Neural cell (in vitro differentiated cells): ENCODE results near the gene TOX2. TPM values are rescaled to one million over a fixed set of nuclear protein-coding genes. Genes with fewer than 3 reads are reported as not detected.

Source experiments
- H2AFZ ChIP-seq: fragments of 200-600, 300-800 bp; sonication (generic), shearing (Covaris generic); 2 replicates; pipeline ENCODE4 v1.6.0; 2014; ENCODE audit warnings: low read depth, mild to moderate bottlenecking, antibody characterized with exemption, low read length, moderate library complexity
- H3F3A ChIP-seq: fragments of 200-600 bp; shearing (Covaris generic); 2 replicates; pipeline ENCODE4 v1.6.1; 2016; ENCODE audit warnings: mild to moderate bottlenecking, moderate library complexity, mixed read lengths, antibody characterized with exemption, low read length; ENCODE audit not compliant: insufficient read depth, poor library complexity, severe bottlenecking
- H3K27ac ChIP-seq: fragments of 200-600, 300-800 bp; sonication (generic), shearing (Covaris generic); 2 replicates; pipeline ENCODE4 v1.5.1; 2014; ENCODE audit warnings: mild to moderate bottlenecking, low read length, moderate library complexity
- H3K27me3 ChIP-seq: fragments of 300-800, 200-600 bp; sonication (generic), shearing (Covaris generic); 2 replicates; pipeline ENCODE4 v1.6.0; 2014; ENCODE audit warnings: mild to moderate bottlenecking, low read depth, low read length, moderate library complexity; ENCODE audit not compliant: insufficient read depth
- H3K36me3 ChIP-seq: fragments of 300-800, 200-600 bp; sonication (generic), shearing (Covaris generic); 2 replicates; pipeline ENCODE4 v1.5.1; 2014; ENCODE audit warnings: mild to moderate bottlenecking, antibody characterized with exemption, low read length, moderate library complexity; ENCODE audit not compliant: insufficient read depth
- H3K4me2 ChIP-seq: fragments of 300-800, 200-600 bp; sonication (generic), shearing (Covaris generic); 2 replicates; pipeline ENCODE4 v1.6.0; 2014; ENCODE audit warnings: mild to moderate bottlenecking, low read length
- H3K4me3 ChIP-seq: fragments of 300-800, 200-600 bp; sonication (generic), shearing (Covaris generic); 2 replicates; pipeline ENCODE4 v1.5.1; 2014; ENCODE audit warnings: mild to moderate bottlenecking, low read length, moderate library complexity
- H3K79me2 ChIP-seq: fragments of 200-600 bp; shearing (Covaris generic); replicated peaks from 2 replicates; pipeline ENCODE4 v1.6.0; 2014; ENCODE audit warnings: mild to moderate bottlenecking, low read length, moderate library complexity; ENCODE audit not compliant: insufficient read depth
- H3K9ac ChIP-seq: fragments of 300-800, 200-600 bp; sonication (generic), shearing (Covaris generic); 2 replicates; pipeline ENCODE4 v1.6.1; 2016; ENCODE audit warnings: mild to moderate bottlenecking, low read length, mixed read lengths
- H3K9me2 ChIP-seq: fragments of 200-600 bp; shearing (Covaris generic); 2 replicates; pipeline ENCODE4 v1.6.1; 2016; ENCODE audit warnings: mild to moderate bottlenecking, low read length, mixed read lengths; ENCODE audit not compliant: insufficient read depth
- H3K9me3 ChIP-seq: fragments of 200-600, 300-800 bp; sonication (generic), shearing (Covaris generic); 2 replicates; pipeline ENCODE4 v1.6.1; 2016; ENCODE audit warnings: mild to moderate bottlenecking, mixed run types, low read length, moderate library complexity, mixed read lengths
- H4K20me1 ChIP-seq: fragments of 200-600 bp; shearing (Covaris generic); 2 replicates; pipeline ENCODE4 v1.6.1; 2016; ENCODE audit warnings: mild to moderate bottlenecking, mixed run types; ENCODE audit not compliant: insufficient read depth
- CTCF ChIP-seq: fragments of 450-650 bp; IDR thresholded peaks from 2 replicates; pipeline ENCODE4 v1.5.1; 2014; ENCODE audit warnings: antibody characterized with exemption, mild to moderate bottlenecking, moderate library complexity; ENCODE audit not compliant: poor library complexity, severe bottlenecking
- EP300 ChIP-seq: fragments of 450-650 bp; conservative IDR thresholded peaks from 2 replicates; pipeline ENCODE4 v1.6.1; 2014; ENCODE audit warnings: antibody characterized with exemption, mild to moderate bottlenecking, moderate library complexity; ENCODE audit not compliant: poor library complexity, severe bottlenecking
- EZH2 ChIP-seq: fragments of 200-600, 300-800 bp; shearing (Covaris generic), sonication (generic); IDR thresholded peaks from 2 replicates; pipeline ENCODE4 v1.6.1; 2014; ENCODE audit warnings: antibody characterized with exemption, low read length, borderline replicate concordance, mild to moderate bottlenecking; ENCODE audit not compliant: insufficient read depth, poor library complexity, severe bottlenecking
- MXI1 ChIP-seq: fragments of 450-650 bp; conservative IDR thresholded peaks from 2 replicates; pipeline ENCODE4 v1.6.1; 2014; ENCODE audit warnings: antibody characterized with exemption, mild to moderate bottlenecking; ENCODE audit not compliant: poor library complexity, severe bottlenecking
- POLR2AphosphoS5 ChIP-seq: IDR thresholded peaks from 2 replicates; pipeline ENCODE4 v1.6.1; 2012
- RAD21 ChIP-seq: fragments of 450-650 bp; conservative IDR thresholded peaks from 2 replicates; pipeline ENCODE4 v1.6.1; 2014; ENCODE audit warnings: antibody characterized with exemption, mild to moderate bottlenecking, moderate library complexity
- REST ChIP-seq: IDR thresholded peaks from 2 replicates; pipeline ENCODE4 v1.6.1; 2012; ENCODE audit warnings: borderline replicate concordance
- SMC3 ChIP-seq: fragments of 450-650 bp; conservative IDR thresholded peaks from 2 replicates; pipeline ENCODE4 v1.6.1; 2014; ENCODE audit warnings: antibody characterized with exemption, mild to moderate bottlenecking, moderate library complexity; ENCODE audit not compliant: poor library complexity
- TAF1 ChIP-seq: IDR thresholded peaks from 2 replicates; pipeline ENCODE4 v1.6.1; 2012; ENCODE audit warnings: low read depth
- polyA plus RNA-seq: library from polyadenylated mRNA; depleted of rRNA; stranded (reverse); fragments of >200 nt; gene quantifications from 2 replicates; pipeline ENCODE4 v1.2.3, GENCODE V29; 2014

TOX2 gene
- polyA plus RNA-seq, 1 donor from 2014 or later, result 0.89 TPM

GRCh38 chr20:43942201-43942590 is 27.5 kb downstream of the TOX2 start:
- Histone ChIP-seq H3K9me2 (no peaks in the 10 kb centered on the region), H3K27me3 (no peaks in the 10 kb centered on the region), H3K36me3 (no peaks in the 10 kb centered on the region), H4K20me1 (no peaks in the 10 kb centered on the region), H3K9ac (no peak overlapping the region), H3F3A (no peaks in the 10 kb centered on the region), H3K4me2 (no peak overlapping the region), H3K4me3 (no peak overlapping the region), H3K27ac (no peak overlapping the region), H3K79me2 (no peaks in the 10 kb centered on the region), H3K9me3 (no peaks in the 10 kb centered on the region), H2AFZ (no peak overlapping the region)
- no peak for TF ChIP-seq RAD21
- TF ChIP-seq REST, result no peak
- TF ChIP-seq CTCF, result no peak
- no peak for TF ChIP-seq POLR2AphosphoS5
- TF ChIP-seq TAF1, result no peak
- no peak for TF ChIP-seq MXI1
- no peak for TF ChIP-seq EZH2
- no peak for TF ChIP-seq SMC3

- Histone ChIP-seq H4K20me1 (no peaks in the 10 kb centered on the region), H3K79me2 (no peaks in the 10 kb centered on the region), H3K9me2 (no peaks in the 10 kb centered on the region), H3K4me2 (no peak overlapping the region), H3F3A (no peaks in the 10 kb centered on the region), H3K9ac (no peak overlapping the region), H3K4me3 (no peak overlapping the region), H3K9me3 (no peaks in the 10 kb centered on the region), H3K27me3 (no peaks in the 10 kb centered on the region), H3K27ac (no peak overlapping the region), H3K36me3 (no peaks in the 10 kb centered on the region), H2AFZ (no peak overlapping the region)
- TF ChIP-seq EP300 (no peak), MXI1 (no peak), POLR2AphosphoS5 (no peak), CTCF (no peak), TAF1 (no peak), REST (no peak), SMC3 (no peak), RAD21 (no peak), EZH2 (no peak)
Observed at GRCh38 chr20:43942667-43943285, 28.1 kb downstream of the TOX2 start.
